Stimulated activated CD4-positive, alpha-beta T cell treated with anti-CD3 and anti-CD28 coated beads, Interleukin-15, amount 100 ng/mL, for 1 hour (primary cell): ENCODE data around the gene IZUMO4.
"Not testable (repeated sequence)": the region's sequence is repeated elsewhere in the genome, so short reads cannot be mapped to it uniquely, and the experiment has no call there.

Source experiments
- DNase-seq, 2 donors: peaks; one replicate each; pipeline ENCODE4 v3.0.0-alpha.2; 2020; ENCODE audit warnings: low read depth in 1 of 2, low spot score in 1 of 2

Gene IZUMO4

DNA sequence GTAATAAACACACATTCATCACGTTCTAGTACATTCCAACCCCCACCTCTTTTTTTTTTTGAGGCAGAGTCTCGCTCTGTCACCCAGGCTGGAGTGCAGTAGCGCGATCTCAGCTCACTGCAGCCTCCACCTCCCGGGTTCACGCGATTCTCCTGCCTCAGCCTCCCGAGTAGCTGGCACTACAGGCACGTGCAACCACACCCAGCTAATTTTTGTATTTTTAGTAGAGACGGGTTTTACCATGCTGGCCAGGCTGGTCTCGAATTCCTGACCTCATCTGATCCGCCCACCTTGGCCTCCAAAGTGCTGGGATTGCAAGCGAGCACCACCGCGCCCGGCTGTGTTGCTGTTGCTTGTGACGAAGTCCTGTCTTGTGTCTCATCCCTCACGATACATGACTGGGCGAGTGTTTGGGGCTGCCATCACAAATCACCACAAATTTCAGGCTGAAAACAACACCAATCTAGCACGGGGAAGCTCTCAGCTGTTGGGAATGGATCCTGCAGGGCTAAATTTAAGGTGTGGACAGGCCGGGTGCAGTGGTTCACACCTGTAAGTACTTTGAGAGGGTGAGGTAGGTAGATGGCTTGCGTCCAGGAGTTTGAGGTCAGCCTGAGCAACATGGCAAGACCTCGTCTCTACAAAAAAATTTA, 16.3 kb upstream of the IZUMO4 start:
- no peak for DNase-seq

DNA sequence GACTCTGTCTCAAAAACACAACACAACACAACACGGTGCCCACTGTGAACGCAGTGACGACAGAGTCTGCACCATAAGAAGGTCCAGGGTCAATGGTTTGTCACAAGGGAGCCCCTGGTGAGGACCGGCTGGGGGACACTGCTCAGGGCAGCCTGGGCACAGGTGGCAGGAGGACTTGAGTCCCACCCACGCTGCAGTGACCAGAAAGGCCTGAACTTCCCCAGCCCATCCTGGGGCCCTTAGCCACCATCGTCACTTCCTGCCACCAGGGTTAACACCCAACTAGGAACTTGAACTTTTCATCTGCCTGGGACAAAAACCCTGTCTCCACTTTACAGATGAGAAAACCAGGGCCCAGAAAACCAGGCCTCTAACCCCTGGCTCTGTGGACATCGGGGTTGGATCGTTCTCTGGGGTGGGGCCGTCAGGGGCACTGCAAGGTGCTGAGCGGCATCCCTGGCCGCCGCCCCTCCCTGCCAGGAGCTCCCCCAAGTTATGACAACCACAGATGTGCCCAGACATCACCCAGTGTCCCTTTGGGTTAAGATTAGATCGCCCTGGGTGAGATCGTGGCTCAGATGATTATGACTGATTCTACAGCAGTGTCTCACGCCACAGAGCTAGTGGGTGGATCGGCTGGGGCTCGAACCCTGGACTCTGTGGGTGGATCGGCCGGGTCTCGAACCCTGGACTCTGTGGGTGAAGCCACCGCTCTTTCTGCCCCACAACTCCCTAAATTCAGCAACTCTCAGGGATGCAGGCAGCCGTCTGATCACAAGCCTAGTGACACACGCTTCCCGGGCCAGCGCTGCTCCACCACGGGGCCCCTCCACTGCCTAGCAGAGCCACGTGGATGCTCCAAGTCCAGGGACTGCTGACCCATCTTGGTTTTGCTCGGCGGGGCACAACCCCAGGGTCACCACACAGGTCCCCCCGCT, 14.6 kb upstream of the IZUMO4 start:
- DNase-seq = no peak

DNA sequence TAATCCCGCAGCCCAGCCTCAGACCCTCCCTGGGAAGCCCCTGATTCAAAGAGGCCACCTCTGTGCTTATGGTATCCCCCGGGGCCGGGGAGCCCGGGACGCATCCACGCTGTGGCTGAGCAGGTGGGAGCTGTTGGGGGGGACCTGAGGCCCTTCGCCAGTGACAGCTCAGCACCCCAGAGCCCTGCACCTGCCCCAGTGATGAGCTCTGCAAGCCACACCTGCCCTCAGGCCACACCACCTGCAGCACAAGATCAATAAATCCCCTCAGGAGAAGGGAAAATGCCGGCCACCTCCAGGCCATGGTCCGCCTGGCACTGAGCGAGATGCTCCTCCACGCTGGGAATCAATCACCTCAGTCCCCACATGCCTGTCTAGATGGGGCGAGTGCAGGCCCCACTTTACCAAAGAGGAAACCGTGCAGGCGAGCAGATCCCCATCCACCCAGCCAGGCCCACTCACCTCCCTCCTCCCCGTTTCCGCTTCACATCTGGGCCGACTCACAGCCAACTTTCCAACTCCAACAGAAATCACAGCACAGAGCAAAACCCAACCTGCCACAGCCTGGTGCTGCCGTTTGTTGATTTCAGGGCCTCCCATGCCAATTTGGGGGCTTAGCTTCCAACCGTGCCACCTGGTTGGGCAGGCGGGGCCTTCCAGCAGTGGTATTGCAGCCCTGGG, 13.4 kb upstream of the IZUMO4 start:
- DNase-seq = peak; percentile 42 to 58

DNA sequence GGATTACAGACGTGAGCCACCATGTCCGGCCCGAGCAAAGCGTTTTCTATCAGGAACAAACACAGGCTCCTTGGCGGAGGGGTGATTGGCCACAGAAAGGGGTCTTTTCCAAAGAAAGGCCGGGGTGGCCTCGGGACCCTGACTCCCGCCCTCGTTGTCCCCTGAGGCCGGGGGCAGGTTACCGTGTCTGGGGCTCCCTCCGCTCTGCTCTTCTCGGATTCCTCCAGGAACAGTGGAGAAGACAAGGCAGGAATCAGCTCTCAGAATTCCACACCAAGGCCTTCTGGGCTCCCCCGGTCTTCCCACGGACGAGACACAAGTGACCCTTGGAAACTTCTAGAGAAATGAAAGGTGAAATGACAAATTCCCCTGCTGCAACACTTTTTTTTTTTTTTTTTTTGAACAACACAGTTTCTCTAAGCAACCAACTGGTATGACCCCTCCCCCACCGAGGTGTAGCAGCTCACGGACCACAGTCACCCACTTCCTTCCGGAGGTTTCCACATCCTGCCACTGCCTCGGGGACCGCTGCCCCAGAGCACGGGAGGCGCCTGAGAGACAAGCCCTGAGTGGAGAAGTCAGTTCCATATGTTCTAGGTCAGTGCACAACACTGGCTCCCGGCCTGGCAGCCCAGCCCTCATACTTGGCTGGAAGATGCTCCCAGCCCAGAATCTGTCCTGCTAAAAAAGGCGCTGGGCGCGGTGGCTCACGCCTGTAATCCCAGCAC, 11.6 kb upstream of the IZUMO4 start:
- peak; percentile 69 to 88 for DNase-seq

DNA sequence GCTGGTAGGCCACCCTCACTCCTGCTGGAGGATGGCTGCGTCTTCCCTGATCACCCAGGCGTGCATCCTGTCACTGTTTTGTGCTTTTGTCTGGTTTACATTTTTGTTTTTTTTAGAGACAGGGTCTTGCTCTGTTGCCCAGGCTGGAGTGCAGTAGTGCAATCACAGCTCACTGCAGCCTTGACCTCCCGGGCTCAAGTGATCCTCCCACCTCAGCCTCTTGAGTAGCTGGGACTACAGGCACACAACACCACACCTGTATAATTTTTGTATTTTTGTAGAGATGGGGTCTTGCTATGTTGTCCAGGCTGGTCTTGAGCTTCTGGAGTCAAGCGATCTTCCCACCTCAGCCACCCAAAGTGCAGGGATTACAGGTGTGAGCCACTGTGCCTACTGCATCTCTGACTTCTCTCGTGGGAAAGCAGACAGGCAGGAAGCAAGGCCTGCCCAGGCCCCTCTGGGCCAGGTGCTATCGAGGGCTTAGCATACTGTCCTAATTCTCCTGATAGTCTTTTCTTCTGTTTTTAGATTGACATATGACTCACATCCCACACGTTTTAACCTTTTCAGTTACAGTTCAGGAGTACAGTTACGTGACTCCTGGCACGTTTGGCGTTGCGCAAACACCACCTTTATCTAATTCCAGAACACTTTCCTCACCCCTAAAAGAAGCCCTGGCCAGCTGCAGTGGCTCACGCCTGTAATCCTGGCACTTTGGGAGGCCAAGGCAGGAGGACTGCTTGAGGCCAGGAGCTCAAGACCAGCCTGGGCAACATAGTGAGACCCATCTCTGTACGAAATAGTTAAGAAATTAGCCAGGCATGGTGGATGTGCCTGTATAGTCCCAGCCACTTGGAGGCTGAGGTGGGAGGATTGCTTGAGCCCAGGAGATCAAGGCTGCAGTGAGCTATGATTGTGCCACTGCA, 9.8 kb upstream of the IZUMO4 start:
- not testable (repeated sequence) for DNase-seq

DNA sequence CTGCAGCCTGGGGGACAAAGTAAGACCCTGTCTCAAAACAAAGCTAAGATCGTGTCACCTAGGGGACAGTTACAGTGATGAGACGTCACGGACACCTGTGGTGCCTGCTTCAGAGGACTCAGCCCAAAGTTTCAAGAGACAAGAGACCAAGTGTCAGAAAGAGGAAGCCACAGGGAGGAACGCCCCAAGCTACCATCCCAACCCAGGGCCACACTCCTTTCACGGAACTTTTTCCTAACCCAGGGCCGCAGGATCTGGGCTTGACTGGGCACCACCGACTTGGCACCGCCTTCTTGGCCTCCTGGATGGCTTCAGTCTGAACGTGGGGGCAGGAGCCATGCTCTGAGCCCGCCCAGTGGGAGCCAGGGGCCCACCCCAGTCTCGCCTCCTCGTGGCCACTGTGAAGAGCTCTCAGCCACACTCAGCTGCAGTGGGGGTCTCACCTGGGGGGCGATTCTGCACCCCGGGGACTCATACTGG, 9.1 kb upstream of the IZUMO4 start:
- no peak for DNase-seq

DNA sequence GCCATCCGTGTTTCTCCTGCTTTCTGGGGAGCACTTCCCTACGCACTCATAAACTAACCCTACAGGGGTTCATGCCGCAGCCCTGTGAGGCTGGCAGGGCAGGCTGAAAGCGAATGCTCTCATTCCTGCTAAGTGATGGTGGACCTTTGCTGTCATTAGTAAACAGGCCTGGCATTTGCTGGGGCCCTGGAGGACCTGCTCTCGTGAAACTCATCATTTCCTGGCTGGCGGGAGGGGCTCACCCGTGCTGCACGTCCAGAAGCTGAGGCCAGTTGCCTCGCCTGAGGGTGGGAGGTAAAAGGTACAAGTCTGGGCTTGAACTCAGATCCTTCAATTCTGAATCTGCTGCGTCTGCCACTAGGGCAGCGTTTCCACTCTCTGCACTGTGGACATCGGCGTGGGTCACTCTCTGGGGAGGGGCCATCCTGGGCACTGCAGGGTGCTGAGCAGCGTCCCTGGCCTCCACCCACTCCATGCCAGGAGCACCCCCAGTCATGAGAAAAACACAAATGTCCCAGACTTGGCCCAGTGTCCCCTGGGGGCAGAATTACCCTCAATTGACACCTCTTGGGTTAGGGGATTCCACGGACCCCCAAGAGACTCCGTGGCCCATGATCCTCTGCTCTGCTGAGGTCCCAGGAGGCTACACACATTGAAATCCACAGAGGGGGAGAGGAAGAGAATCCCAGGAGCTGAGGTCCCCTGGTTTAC, 7.6 kb upstream of the IZUMO4 start:
- no peak for DNase-seq

DNA sequence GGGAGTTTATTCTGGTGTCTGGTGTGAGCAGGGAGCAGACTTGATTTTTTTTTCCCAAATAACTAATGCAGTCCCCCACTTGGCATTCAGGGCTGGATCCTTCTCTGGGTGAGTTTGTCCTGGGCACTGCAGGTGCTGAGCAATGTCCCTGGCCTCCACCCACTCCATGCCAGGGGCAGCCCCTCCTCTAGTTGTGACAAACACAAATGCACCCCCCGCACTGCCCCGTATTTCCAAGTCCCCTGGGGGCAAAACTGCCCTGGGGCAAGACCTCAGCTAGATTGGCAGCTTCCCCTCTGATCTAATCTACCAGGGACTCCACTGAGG, 7.0 kb upstream of the IZUMO4 start:
- no peak for DNase-seq

DNA sequence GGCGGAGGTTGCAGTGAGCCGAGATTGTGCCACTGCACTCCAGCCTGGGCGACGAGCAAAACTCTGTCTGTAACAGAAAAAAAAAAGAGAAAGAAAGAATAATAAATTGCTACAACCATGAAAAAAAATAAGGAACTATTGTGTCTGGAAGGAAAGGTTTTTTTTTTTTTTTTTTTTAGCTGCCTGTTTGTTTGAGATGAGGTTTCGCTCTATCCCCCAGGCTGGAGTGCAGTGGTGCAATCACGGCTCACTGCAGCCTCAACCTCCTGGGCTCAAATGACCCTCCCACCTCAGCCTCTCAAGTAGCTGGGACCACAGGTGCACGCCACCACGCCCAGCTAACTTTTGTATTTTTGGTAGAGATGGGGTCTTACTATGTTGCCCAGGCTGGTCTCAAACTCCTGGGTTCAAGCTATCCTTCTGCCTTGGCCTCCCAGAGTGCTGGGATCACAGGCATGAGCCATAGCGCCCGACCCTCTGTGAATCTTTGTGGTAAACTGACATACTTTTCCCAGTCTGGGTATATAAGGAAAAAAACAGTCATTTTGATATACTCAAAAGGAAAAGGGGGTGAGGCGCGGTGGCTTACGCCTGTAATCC, 4.7 kb upstream of the IZUMO4 start:
- not testable (repeated sequence) for DNase-seq

DNA sequence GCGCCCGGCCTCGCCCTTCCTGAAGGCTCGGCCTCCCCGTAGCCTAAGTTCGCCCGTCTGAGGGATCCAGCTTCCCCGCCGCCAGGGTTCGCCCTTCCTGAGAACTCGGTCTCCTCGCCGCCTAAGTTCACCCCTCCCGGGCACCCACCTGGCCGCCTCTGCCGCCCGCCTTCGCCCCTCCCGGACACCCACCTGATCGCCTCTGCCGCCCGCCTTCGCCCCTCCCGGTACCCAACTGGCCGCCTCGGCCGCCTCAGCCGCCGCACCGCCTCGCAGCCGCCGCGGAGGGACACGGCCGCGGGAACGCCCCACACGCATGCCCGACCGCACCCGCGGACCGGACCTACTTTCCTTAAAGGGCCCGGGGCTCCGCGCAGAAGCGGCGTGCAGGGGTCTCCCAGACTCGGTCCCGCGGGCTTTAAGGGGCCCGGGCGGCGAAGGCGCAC, 658 bp upstream of the IZUMO4 start, which contains the start of gene MOB3A:
Gene MOB3A (minus strand): TSS at position 293 of the 446 bp plus-strand sequence. CDS start 17,766 bp downstream, outside the sequence.
- DNase-seq = peak in 1 of 2 donors; percentile 81

DNA sequence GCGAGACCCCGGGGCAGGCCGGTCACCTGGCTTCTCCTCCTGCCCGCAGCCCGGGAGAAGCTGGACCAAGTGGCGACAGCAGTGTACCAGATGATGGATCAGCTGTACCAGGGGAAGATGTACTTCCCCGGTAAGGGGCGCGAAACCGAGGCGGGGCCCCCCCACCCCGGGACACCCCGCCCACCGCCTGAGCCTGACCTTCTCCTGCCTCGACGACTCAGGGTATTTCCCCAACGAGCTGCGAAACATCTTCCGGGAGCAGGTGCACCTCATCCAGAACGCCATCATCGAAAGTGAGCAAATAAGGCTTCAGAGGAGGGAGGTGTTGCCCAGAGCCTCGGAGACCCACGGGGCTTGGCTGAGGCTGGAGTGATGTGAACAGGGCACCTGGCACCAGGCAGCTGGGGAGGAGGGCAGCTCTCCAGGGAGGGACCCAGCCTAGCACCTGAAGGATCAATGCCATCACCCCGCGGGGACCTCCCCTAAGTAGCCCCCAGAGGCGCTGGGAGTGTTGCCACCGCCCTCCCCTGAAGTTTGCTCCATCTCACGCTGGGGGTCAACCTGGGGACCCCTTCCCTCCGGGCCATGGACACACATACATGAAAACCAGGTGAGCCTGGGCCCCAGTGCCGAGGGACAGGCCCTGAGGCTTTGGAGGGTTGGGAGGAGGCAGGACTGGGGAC, 629 bp downstream of the IZUMO4 start:
- DNase-seq = peak in 1 of 2 donors; percentile 53

DNA sequence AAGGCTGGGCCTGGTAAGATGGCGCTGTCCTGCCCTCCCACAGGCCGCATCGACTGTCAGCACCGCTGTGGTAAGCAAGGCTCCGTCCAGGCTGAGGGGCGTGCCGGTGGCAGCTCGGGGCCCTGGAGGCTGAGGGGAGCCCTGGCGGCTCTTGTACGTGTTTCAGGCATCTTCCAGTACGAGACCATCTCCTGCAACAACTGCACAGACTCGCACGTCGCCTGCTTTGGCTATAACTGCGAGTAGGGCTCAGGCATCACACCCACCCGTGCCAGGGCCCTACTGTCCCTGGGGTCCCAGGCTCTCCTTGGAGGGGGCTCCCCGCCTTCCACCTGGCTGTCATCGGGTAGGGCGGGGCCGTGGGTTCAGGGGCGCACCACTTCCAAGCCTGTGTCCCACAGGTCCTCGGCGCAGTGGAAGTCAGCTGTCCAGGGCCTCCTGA, 1.2 kb downstream of the IZUMO4 start:
- no peak for DNase-seq

DNA sequence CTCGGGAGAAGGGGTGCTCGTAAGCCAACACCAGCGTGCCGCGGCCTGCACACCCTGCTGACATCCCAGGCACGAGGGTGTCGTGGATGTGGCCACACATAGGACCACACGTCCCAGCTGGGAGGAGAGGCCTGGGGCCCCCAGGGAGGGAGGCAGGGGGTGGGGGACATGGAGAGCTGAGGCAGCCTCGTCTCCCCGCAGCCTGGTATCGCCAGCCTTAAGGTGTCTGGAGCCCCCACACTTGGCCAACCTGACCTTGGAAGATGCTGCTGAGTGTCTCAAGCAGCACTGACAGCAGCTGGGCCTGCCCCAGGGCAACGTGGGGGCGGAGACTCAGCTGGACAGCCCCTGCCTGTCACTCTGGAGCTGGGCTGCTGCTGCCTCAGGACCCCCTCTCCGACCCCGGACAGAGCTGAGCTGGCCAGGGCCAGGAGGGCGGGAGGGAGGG, 2.4 kb downstream of the IZUMO4 start:
- DNase-seq = no peak

DNA sequence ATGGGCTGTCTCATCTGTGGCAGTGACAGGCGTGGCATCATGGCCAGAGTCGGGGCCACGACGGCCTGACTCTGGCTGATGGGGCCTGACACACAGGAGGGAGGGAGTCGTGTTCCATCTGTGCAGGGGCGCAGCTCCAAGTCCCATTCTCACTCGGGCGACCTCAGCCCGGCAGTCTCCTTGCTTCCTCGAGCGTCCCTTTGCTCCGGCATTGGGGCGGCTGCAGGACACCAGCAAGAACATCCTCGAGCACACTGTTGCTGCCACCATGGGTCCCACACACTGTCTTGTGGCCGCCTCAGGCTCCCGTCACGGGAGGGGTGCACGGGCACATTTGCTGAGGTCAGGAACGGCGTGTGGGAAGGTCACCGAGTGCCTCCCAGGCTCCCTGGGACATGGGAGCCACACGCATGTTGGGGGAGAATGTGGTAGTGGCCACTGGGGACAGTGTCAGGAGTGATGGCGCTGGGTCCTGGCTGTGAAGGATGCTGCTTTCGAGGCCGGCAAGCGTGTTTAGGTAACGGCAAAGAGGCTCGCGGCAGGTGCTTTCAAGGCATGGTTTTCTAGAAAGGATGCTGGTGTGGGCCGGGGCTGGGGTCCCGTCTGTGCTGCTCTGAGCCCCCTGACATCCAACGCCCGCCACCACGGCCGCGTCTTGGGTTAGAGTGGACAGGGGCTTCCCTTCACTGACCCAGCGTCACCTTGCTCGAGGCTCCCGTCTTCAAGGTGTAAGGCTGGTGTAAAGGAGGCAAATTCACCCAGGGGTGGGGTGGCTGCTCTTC, 3.4 kb downstream of the IZUMO4 start:
- no peak for DNase-seq

DNA sequence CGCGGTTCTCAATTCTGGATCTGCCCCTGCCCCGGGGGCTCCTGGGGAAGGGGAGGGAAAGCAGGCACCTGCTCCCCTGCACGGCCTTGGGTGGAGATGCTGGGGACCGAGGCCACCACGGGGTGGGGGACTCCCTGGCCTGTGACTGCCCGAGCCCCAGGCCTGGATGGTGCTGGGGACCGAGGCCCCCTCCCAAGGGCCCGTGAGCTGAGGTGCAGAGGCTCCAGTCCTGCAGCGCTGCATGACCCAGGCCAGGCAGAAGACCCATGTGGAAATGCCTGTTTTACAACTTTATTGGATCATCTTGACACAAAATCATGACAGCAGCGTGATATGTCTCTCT, 4.0 kb downstream of the IZUMO4 start:
- no peak for DNase-seq

DNA sequence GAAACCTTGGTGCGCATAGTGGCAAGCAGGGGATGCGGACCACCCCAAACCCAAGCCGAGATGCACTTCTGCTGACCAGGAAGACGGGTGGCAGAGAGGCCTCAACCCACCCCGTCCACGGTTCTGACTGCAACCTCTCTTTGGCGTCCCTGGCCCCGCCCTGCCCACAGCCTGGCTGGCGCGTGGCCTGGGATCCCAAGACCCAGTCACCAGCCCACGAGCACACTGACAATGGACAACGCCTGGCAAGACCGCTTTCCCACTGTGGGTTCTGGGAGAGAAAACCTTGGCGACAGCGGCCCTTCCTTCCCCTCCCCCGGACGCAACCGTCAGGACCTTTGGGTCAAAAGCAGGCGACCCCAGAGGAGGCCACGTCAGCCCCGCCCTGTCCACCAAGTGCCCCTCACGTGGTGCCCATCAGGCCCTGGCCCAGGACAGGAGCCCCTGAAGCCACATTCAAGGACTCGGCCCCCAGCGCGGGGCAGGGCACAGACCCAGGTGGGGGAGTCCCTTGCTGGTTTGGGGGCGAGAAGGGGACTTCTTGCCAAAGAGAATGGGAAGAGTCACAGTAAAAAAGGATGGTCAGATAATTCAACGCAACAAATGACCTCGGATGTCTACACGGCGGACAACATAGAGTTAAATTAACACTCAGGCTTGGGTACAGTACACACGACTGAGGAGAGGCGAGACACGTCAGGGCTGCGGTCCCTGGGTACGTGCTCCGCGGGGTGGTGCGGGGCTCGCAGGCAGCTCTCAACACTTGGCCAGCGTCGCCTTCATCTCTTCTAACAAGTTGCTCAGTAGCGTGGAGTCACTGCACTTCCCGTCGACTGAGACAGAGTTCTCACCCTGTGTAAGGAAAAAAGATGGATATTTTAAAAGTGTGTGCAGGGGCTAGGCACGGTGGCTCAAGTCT, 5.0 kb downstream of the IZUMO4 start:
- DNase-seq = no peak
